HUES6 (cell line): ENCODE measurements around the gene CEBPE.

Source experiments
- H3K27ac ChIP-seq: 2 replicates; pipeline ENCODE4 v1.7.0; 2013; ENCODE audit warnings: low read depth, mild to moderate bottlenecking, low read length, inconsistent platforms
- H3K27me3 ChIP-seq: 2 replicates; pipeline ENCODE4 v1.6.1; 2013; ENCODE audit warnings: low read length; ENCODE audit not compliant: control insufficient read depth, insufficient read depth
- H3K36me3 ChIP-seq: 2 replicates; pipeline ENCODE4 v1.6.1; 2013; ENCODE audit warnings: low read length; ENCODE audit not compliant: control insufficient read depth, insufficient read depth
- H3K4me1 ChIP-seq: 2 replicates; pipeline ENCODE4 v1.6.1; 2013; ENCODE audit warnings: low read length; ENCODE audit not compliant: control insufficient read depth, insufficient read depth
- H3K4me3 ChIP-seq: 2 replicates; pipeline ENCODE4 v1.5.1; 2013; ENCODE audit warnings: low read depth, low read length
- H3K9ac ChIP-seq: one replicate; pipeline ENCODE4 v1.6.1; 2013; ENCODE audit warnings: mild to moderate bottlenecking, low read length
- H3K9me3 ChIP-seq: 2 replicates; pipeline ENCODE4 v1.6.1; 2013; ENCODE audit warnings: low read depth, low read length; ENCODE audit not compliant: control insufficient read depth, insufficient read depth

Gene CEBPE

DNA sequence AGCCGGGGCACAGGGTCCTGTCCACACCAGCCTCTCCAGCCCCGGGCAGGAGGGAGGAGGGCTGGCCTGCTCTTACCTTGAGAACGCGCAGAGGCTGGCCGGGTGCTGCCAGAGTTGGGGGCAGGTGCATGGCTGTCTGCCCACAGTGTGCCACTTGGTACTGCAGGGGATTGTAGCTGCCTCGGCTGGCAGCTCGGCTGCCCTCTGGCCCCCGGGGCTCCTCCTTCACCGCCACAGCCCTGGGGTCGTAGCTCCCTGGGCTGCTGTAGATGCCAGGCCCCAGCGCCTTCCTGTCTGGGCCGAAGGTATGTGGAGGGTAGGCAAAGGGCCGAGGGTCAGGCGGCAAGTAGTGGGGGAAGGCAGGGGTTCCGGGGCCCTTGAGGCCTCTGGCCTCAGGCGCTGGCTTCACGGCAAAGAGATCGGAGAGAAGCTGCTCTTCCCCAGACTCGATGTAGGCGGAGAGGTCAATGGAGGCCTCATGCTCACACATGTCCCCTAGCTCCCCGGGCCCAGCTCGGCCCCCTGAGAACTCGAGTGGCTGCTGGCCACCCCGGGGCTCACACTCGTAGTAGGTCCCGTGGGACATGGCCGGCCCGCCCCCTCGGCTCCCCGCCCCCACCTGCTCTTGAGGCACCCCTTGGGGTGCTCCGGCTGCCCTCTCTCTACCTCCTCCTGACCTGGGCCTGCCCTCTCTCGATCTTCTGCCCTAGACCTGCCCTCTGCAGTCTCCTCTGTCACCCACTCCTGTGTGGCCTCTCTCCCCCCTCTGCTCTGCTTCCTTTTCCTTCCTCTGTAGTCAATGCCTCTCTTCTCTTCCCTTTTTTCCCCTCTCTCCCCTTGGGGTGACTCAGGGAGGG is at the start of gene CEBPE:
Gene CEBPE (minus strand): TSS at position 750 of the 857 bp plus-strand sequence. CDS start 164 bp downstream, at position 586.
- H3K27ac ChIP-seq = no peak within 1 kb of the TSS
- H3K4me3 ChIP-seq = no peak within 1 kb of the TSS

DNA sequence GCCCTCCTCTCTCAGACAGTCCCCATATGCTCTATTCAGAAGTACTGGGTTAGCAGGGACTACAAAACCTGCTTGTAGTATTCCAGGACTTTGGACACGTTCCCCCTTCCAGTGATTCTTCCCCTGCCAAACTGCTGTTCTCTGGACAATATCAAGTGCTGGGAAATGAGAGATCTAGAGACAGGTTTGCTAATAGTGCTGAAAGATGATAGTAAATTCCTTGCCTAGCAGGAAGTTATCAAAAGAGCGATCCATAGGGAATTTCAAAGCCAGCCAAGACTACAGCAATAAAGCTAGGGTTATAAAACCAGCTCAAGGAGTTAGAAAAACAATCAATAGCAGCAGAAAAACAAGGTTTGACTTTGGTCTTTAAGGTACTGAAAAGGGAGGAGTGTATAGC is 49.2 kb upstream of the CEBPE start:
- no peaks in the 10 kb centered on the region for H3K9me3 ChIP-seq
- no peak overlapping the region for H3K27ac ChIP-seq
- peaks cover 24% of the 10 kb centered on the region; the same call in 1 of the 2 replicates for H3K4me1 ChIP-seq
- H3K36me3 ChIP-seq = peaks cover 42% of the 10 kb centered on the region
- H3K9ac ChIP-seq = no peak overlapping the region
- H3K4me3 ChIP-seq = no peak overlapping the region
- no peaks in the 10 kb centered on the region for H3K27me3 ChIP-seq

More for the DNA sequence above, at the start of gene CEBPE:
- H3K9ac ChIP-seq = no peak within 1 kb of the TSS
- H3K4me1 ChIP-seq = peaks cover 45% of the 10 kb centered on the region
- H3K27me3 ChIP-seq = peaks cover 7% of the 10 kb centered on the region; the same call in 1 of the 2 replicates
- H3K36me3 ChIP-seq = no peaks in the 10 kb centered on the region
- no peaks in the 10 kb centered on the region for H3K9me3 ChIP-seq

DNA sequence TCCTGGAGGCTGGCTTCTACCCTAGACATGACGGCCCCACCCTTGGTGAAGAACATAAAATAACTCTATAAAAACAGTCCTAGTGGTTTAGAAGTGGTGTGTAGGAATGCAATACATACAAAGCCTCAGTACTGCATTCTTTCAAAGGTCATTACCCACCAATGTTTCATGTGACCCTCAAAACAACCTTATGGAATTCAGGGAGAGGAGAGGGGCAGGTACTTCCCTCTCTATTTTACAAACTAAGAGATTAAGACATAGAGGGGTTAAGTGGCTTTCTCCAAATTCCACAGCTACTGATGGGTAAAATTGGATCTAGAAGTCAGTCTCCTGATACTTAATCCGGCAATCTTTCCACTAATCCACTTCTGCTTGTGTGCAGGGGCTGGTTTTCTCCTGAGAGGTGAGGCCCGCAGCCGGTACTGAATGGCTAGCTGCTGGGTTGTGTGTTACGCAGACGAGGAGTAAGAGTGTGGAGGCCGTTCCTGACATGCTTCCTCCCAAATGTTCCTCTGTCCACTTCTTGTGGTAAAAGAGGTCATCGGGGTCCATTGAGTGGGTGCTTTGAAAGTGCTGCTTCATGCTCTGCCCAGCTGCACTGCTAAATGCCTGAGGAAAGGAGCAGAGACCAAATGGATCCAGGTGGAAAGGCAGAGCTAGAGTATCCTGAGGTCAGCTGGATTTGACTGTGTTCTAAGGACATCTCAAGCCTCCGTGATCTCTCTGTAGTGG is 48.2 kb upstream of the CEBPE start:
- Histone ChIP-seq H3K27me3 (no peaks in the 10 kb centered on the region), H3K4me3 (no peak overlapping the region), H3K27ac (no peak overlapping the region), H3K36me3 (peaks cover 45% of the 10 kb centered on the region), H3K4me1 (peaks cover 34% of the 10 kb centered on the region; the same call in 1 of the 2 replicates), H3K9ac (no peak overlapping the region), H3K9me3 (no peaks in the 10 kb centered on the region)

DNA sequence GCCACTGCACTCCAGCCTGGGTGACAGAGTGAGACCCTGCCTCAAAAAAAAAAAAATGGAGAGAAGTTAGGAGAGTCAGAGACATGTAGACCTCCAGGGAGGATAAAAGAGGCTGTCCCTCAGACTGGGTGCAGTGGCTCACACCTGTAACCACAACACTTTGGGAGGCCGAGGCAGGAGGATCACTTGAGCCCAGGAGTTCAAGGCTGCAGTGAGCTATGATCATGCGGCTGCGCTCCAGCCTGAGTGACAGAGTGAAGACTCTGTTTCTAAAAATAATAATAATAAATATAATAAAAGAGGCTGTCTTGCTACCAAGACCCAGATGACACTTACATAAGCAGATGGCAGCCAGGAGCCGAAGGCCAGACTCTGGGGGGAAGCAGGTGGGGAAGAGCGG is 45.9 kb upstream of the CEBPE start:
- Histone ChIP-seq H3K4me1 (peaks cover 46% of the 10 kb centered on the region), H3K9ac (no peak overlapping the region), H3K4me3 (no peak overlapping the region), H3K9me3 (no peaks in the 10 kb centered on the region), H3K36me3 (peaks cover 43% of the 10 kb centered on the region), H3K27ac (no peak overlapping the region), H3K27me3 (no peaks in the 10 kb centered on the region)

- Histone ChIP-seq H3K4me1 (peaks cover 53% of the 10 kb centered on the region), H3K27me3 (no peaks in the 10 kb centered on the region), H3K9me3 (no peaks in the 10 kb centered on the region), H3K4me3 (no peak overlapping the region), H3K9ac (no peak overlapping the region), H3K27ac (no peak overlapping the region), H3K36me3 (peaks cover 44% of the 10 kb centered on the region)
Measured at GRCh38 chr14:23164250-23164649, 45.2 kb upstream of the CEBPE start.

- no peak overlapping the region for H3K4me3 ChIP-seq
- no peaks in the 10 kb centered on the region for H3K27me3 ChIP-seq
- H3K9ac ChIP-seq = no peak overlapping the region
- peaks cover 52% of the 10 kb centered on the region for H3K4me1 ChIP-seq
- no peak overlapping the region for H3K27ac ChIP-seq
- peaks cover 48% of the 10 kb centered on the region for H3K36me3 ChIP-seq
- no peaks in the 10 kb centered on the region for H3K9me3 ChIP-seq
Measured at GRCh38 chr14:23163830-23164229, 44.8 kb upstream of the CEBPE start.

DNA sequence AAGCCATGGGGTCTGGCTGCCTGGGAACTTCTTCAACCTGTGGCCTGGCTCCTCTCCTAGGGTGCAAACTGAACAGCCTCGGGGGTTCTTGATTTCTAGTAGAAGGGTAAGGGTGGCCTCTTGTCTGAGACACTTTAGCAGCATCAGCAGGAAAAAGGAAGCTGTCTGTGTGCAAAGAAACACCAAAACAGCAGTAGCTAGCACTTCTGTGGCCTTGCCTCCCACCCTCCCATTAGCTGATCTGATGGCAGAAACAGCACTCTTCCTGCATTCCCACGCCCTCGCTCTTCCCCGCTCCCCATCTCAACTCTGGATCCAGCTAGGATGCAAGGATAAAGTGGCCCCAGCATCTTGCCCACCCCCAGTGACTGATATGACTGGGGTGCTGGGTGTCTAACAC is 43.7 kb upstream of the CEBPE start:
- Histone ChIP-seq H3K27me3 (no peaks in the 10 kb centered on the region), H3K27ac (no peak overlapping the region), H3K4me1 (peaks cover 44% of the 10 kb centered on the region), H3K9ac (no peak overlapping the region), H3K9me3 (no peaks in the 10 kb centered on the region), H3K36me3 (peaks cover 57% of the 10 kb centered on the region), H3K4me3 (no peak overlapping the region)

- Histone ChIP-seq H3K9ac (no peak overlapping the region), H3K9me3 (no peaks in the 10 kb centered on the region), H3K4me1 (peaks cover 40% of the 10 kb centered on the region), H3K27ac (no peak overlapping the region), H3K4me3 (no peak overlapping the region), H3K36me3 (peaks cover 57% of the 10 kb centered on the region), H3K27me3 (no peaks in the 10 kb centered on the region)
Measured at GRCh38 chr14:23162005-23162404, 43.0 kb upstream of the CEBPE start.

GRCh38 chr14:23160924-23161522 is 42.0 kb upstream of the CEBPE start:
- peaks cover 40% of the 10 kb centered on the region for H3K4me1 ChIP-seq
- peaks cover 54% of the 10 kb centered on the region for H3K36me3 ChIP-seq
- H3K27me3 ChIP-seq = no peaks in the 10 kb centered on the region
- no peaks in the 10 kb centered on the region for H3K9me3 ChIP-seq
- H3K9ac ChIP-seq = peak overlapping the region; percentile 14
- peak overlapping the region; percentile 32 for H3K27ac ChIP-seq
- H3K4me3 ChIP-seq = peak overlapping the region; percentile 13

GRCh38 chr14:23159532-23159931 is 40.5 kb upstream of the CEBPE start:
- Histone ChIP-seq H3K27me3 (no peaks in the 10 kb centered on the region), H3K4me1 (peaks cover 53% of the 10 kb centered on the region), H3K9me3 (no peaks in the 10 kb centered on the region), H3K9ac (no peak overlapping the region), H3K4me3 (no peak overlapping the region), H3K27ac (peak overlapping the region; percentile 39), H3K36me3 (peaks cover 41% of the 10 kb centered on the region)

- H3K27ac ChIP-seq = no peak overlapping the region
- peaks cover 36% of the 10 kb centered on the region for H3K36me3 ChIP-seq
- peaks cover 60% of the 10 kb centered on the region for H3K4me1 ChIP-seq
- H3K4me3 ChIP-seq = no peak overlapping the region
- no peaks in the 10 kb centered on the region for H3K27me3 ChIP-seq
- no peaks in the 10 kb centered on the region for H3K9me3 ChIP-seq
- H3K9ac ChIP-seq = no peak overlapping the region
Measured at GRCh38 chr14:23158779-23159178, 39.7 kb upstream of the CEBPE start.
